WTC11 (cell line): ENCODE data around the gene EXOC3L4. TPM values are rescaled to one million over a fixed set of nuclear protein-coding genes. Genes with fewer than 3 reads are reported as not detected.

Experiments
- ATAC-seq: fragments of 200-7000 bp; cut with Tn5 transposase; 2 replicates; pipeline ENCODE4 v1.10.0; 2021; ENCODE audit warnings: mild to moderate bottlenecking, moderate library complexity
- CTCF ChIA-PET: fragments of 300-600 bp; sonication (Branson Sonifier 250); formaldehyde crosslinking; loops from one replicate; lab custom pipeline; 2021; ENCODE audit warnings: antibody characterized with exemption; lab: Charles Lee
- POLR2A ChIA-PET: fragments of 350-600 bp; sonication (Branson Sonifier 250); formaldehyde crosslinking; loops from one replicate; lab custom pipeline; 2021; ENCODE audit warnings: antibody characterized with exemption; lab: Charles Lee
- DNase-seq: peaks from one replicate; pipeline ENCODE4 v3.0.0; 2021; ENCODE audit warnings: low spot score
- H3K27ac Mint-ChIP-seq: 2 replicates; pipeline ENCODE4 v1.8.0; 2021; ENCODE audit warnings: mixed read lengths
- H3K27me3 Mint-ChIP-seq: 2 replicates; pipeline ENCODE4 v1.8.0; 2021; ENCODE audit warnings: low read depth, mild to moderate bottlenecking, moderate library complexity, mixed read lengths
- H3K36me3 Mint-ChIP-seq: 2 replicates; pipeline ENCODE4 v1.8.0; 2021; ENCODE audit warnings: mixed read lengths
- H3K4me1 Mint-ChIP-seq: 2 replicates; pipeline ENCODE4 v1.8.0; 2022; ENCODE audit warnings: mixed read lengths
- H3K4me3 Mint-ChIP-seq: 2 replicates; pipeline ENCODE4 v1.8.0; 2021; ENCODE audit warnings: mild to moderate bottlenecking, moderate library complexity, mixed read lengths
- H3K9me3 Mint-ChIP-seq: 2 replicates; pipeline ENCODE4 v1.8.0; 2021; ENCODE audit warnings: mixed read lengths
- AR ChIP-seq: fragments of 250-450 bp; sonication (Bioruptor Pico); IDR thresholded peaks from 2 replicates; pipeline ENCODE4 v1.9.0; 2021; ENCODE audit warnings: mild to moderate bottlenecking
- ARID4B ChIP-seq: sonication (generic); formaldehyde crosslinking; IDR thresholded peaks from 2 replicates; pipeline ENCODE4 v1.8.0; 2023; ENCODE audit warnings: missing genetic modification reagents, mild to moderate bottlenecking, borderline replicate concordance
- ATF1 ChIP-seq: sonication (generic); formaldehyde crosslinking; IDR thresholded peaks from 2 replicates; pipeline ENCODE4 v1.8.1; 2023; ENCODE audit warnings: mild to moderate bottlenecking, moderate library complexity, missing genetic modification reagents
- FOXK1 ChIP-seq: sonication (generic); formaldehyde crosslinking; IDR thresholded peaks from 2 replicates; pipeline ENCODE4 v1.8.0; 2022; ENCODE audit warnings: mild to moderate bottlenecking, moderate library complexity, missing genetic modification reagents
- GABPB1 ChIP-seq: sonication (generic); formaldehyde crosslinking; IDR thresholded peaks from 2 replicates; pipeline ENCODE4 v1.8.1; 2023; ENCODE audit warnings: mild to moderate bottlenecking, missing genetic modification reagents
- GTF2I ChIP-seq: fragments of 250-450 bp; sonication (Bioruptor Pico); conservative IDR thresholded peaks from 2 replicates; pipeline ENCODE4 v1.4.0; 2021; ENCODE audit warnings: mild to moderate bottlenecking
- JUN ChIP-seq: sonication (generic); formaldehyde crosslinking; IDR thresholded peaks from 2 replicates; pipeline ENCODE4 v1.8.0; 2023; ENCODE audit warnings: mild to moderate bottlenecking, missing genetic modification reagents
- USF1 ChIP-seq: sonication (generic); formaldehyde crosslinking; IDR thresholded peaks from 2 replicates; pipeline ENCODE4 v1.8.0; 2022; ENCODE audit warnings: mild to moderate bottlenecking, missing genetic modification reagents
- ZNF121 ChIP-seq: sonication (generic); formaldehyde crosslinking; IDR thresholded peaks from 2 replicates; pipeline ENCODE4 v1.8.0; 2023; ENCODE audit warnings: missing genetic modification reagents
- ZNF219 ChIP-seq: sonication (generic); formaldehyde crosslinking; IDR thresholded peaks from 2 replicates; pipeline ENCODE4 v1.8.0; 2023; ENCODE audit warnings: missing genetic modification reagents, mild to moderate bottlenecking, borderline replicate concordance
- ZNF232 ChIP-seq: sonication (generic); formaldehyde crosslinking; IDR thresholded peaks from 2 replicates; pipeline ENCODE4 v1.8.0; 2022; ENCODE audit warnings: mild to moderate bottlenecking, missing genetic modification reagents
- ZNF423 ChIP-seq: fragments of 250-450 bp; sonication (Bioruptor Pico); IDR thresholded peaks from 2 replicates; pipeline ENCODE4 v2.1.2; 2022; ENCODE audit warnings: mild to moderate bottlenecking, moderate library complexity
- ZNF425 ChIP-seq: fragments of 250-450 bp; sonication (Bioruptor Pico); conservative IDR thresholded peaks from 2 replicates; pipeline ENCODE4 v1.9.0; 2021; ENCODE audit warnings: mild to moderate bottlenecking
- ZNF532 ChIP-seq: fragments of 250-450 bp; sonication (Bioruptor Pico); IDR thresholded peaks from 2 replicates; pipeline ENCODE4 v1.9.0; 2021; ENCODE audit warnings: mild to moderate bottlenecking, borderline replicate concordance
- total RNA-seq: library from RNA; stranded (reverse); gene quantifications from 3 replicates; pipeline ENCODE4 v1.2.3, GENCODE V29; 2021

EXOC3L4 gene
- total RNA-seq, 1 experiment from 2014 or later = 0.42 TPM

- ATAC-seq (no peak), DNase-seq (no peak)
- CTCF ChIA-PET = interaction anchor here (0.6 to 2.6 kb wide), 6 partner anchors 15 to 173 kb away, joined by 3 to 10 read pairs (median 6); partner anchors contain the start of gene TNFAIP2
- TF ChIP-seq ZNF423 = no peak
- TF ChIP-seq ZNF232 (CRISPR knock-in tag) = no peak
- no peak for TF ChIP-seq GABPB1 (CRISPR knock-in tag)
- no peak for TF ChIP-seq ZNF532
- no peak for TF ChIP-seq ATF1
- no peak for TF ChIP-seq JUN
- TF ChIP-seq ZNF425 (CRISPR knock-in tag) = no peak
- no peak for TF ChIP-seq ARID4B
- TF ChIP-seq FOXK1 (CRISPR knock-in tag) = no peak
- TF ChIP-seq GTF2I (CRISPR knock-in tag) = no peak
- no peak for TF ChIP-seq AR
- no peak for TF ChIP-seq ZNF121 (CRISPR knock-in tag)
- no peak for TF ChIP-seq USF1 (CRISPR knock-in tag)
- no peak for TF ChIP-seq ZNF219 (CRISPR knock-in tag)
- TF ChIP-seq, all 79 proteins: peak for 0
- H3K4me3 Mint-ChIP-seq = no peak overlapping the region
- no peak overlapping the region for H3K27ac Mint-ChIP-seq
- no peaks in the 10 kb centered on the region for H3K36me3 Mint-ChIP-seq
- peaks cover 33% of the 10 kb centered on the region for H3K27me3 Mint-ChIP-seq
- POLR2A ChIA-PET = no interaction called here
- H3K9me3 Mint-ChIP-seq = no peaks in the 10 kb centered on the region
- H3K4me1 Mint-ChIP-seq = peaks cover 39% of the 10 kb centered on the region
These were observed 14.3 kb downstream of the EXOC3L4 start for GRCh38 chr14:103108749-103109207.
